ENCODE measurements around the gene ADAMTS2.

DNA sequence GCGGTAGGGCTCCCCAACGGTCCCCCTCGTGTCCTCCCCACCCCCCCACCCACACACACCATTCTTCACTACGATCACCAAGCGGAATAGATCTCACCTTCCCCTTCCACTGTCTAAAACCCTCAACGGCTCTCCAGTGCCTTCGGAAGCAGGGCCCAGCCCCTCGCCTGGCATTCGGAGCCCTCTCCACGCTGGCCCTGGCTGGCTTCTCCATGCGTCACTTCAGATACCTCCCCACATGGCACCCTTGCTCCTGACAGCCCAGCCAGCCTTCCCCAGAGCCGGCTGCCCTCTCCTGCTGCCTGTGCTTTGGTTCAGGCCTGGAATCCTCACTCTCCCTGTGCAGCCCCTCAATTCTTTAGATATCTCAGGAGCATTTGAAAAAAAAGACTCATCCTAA, 158.5 kb downstream of the ADAMTS2 start:
- TF ChIP-seq POLR2AphosphoS5 (IDR thresholded peaks at IDR 0.05; ENCODE audit: borderline replicate concordance, low read depth, low read length), result no peak
- no peak for TF ChIP-seq EZH2 (IDR thresholded peaks at IDR 0.05)
- TF ChIP-seq FOXP2 (optimal IDR thresholded peaks at IDR 0.05; ENCODE audit: control extremely low read depth, extremely low read length, insufficient read depth), result no peak
